ENCODE measurements around the gene ADARB2.

The ADARB2 gene

DNA sequence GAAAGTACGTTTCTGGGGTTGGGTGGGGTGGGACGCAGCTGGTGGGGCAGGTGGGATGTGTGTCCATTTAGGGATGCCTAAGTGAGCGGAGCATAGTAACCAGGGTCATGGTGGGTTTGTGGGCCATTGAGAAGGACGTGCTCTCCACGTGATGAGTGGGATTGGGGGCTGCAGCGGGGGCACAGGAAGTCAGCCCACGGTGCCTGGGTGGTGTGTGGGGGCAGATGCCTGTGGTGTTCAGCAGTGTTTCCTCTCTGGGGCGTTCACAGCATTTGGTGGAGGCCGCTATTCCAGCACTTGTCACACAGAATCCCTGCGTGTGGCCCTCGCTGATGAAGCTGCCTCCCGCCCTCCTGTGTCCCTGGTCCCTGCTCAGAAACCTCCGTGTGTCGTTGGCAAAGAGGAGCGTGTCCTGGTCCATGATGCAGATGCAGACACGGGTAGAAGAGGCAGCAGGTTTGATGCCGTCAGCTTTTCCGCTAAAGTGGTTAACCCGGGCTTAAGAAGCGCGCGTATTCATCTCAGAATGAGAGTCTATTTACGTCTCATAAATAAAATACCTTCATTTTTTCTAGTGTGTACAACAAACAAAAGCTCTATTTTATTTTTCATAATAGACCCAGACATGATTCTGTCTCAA lies 274.2 kb downstream of the ADARB2 start:
- Histone ChIP-seq H3K27ac (ENCODE audit: low read depth, low read length) (0 out of 2 replicates have a peak overlapping the region, but pooled peaks have one; percentile 20), H3K9me3 (ENCODE audit: control insufficient read depth, insufficient read depth, low read length) (no peaks in the 10 kb centered on the region), H3K27me3 (ENCODE audit: control insufficient read depth, low read length) (no peaks in the 10 kb centered on the region), H3K4me1 (ENCODE audit: control insufficient read depth, low read length) (peaks cover 55% of the 10 kb centered on the region), H3K9me2 (replicated peaks; ENCODE audit: control insufficient read depth, low read length) (no peaks in the 10 kb centered on the region), H4K20me1 (ENCODE audit: control insufficient read depth, insufficient read depth, low read depth, low read length) (no peaks in the 10 kb centered on the region), H3F3A (ENCODE audit: control insufficient read depth, insufficient read depth) (peaks cover 7% of the 10 kb centered on the region), H3K4me3 (ENCODE audit: low read length) (no peak overlapping the region), H3K79me2 (ENCODE audit: control insufficient read depth, low read length) (no peaks in the 10 kb centered on the region), H3K4me2 (ENCODE audit: low read length) (peak overlapping the region; percentile 65), H3K36me3 (ENCODE audit: control insufficient read depth, low read length) (no peaks in the 10 kb centered on the region)
- TF ChIP-seq EZH2phosphoT487 (IDR thresholded peaks at IDR 0.05; ENCODE audit: borderline replicate concordance, low read length), result no peak
- TF ChIP-seq, protein P1, sequence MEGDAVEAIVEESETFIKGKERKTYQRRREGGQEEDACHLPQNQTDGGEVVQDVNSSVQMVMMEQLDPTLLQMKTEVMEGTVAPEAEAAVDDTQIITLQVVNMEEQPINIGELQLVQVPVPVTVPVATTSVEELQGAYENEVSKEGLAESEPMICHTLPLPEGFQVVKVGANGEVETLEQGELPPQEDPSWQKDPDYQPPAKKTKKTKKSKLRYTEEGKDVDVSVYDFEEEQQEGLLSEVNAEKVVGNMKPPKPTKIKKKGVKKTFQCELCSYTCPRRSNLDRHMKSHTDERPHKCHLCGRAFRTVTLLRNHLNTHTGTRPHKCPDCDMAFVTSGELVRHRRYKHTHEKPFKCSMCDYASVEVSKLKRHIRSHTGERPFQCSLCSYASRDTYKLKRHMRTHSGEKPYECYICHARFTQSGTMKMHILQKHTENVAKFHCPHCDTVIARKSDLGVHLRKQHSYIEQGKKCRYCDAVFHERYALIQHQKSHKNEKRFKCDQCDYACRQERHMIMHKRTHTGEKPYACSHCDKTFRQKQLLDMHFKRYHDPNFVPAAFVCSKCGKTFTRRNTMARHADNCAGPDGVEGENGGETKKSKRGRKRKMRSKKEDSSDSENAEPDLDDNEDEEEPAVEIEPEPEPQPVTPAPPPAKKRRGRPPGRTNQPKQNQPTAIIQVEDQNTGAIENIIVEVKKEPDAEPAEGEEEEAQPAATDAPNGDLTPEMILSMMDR (IDR thresholded peaks at IDR 0.05; ENCODE audit: low read depth, low read length, poor library complexity, severe bottlenecking), result no peak

DNA sequence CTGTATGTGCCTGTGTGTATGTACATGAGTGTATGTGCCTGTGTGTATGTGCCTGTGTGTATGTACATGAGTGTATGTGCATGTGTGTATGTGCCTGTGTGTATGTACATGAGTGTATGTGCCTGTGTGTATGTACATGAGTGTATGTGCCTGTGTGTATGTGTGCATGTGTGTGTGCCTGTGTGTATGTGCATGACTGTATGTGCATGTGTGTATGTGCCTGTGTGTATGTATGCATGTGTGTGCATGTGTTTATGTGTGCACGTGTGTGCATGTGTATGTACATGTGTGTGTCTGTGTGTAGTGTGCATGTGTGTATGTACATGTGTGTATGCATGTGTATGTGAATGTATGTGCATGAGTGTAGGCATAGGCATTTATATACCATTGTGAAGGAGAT lies 274.8 kb downstream of the ADARB2 start:
- Histone ChIP-seq H4K20me1 (ENCODE audit: control insufficient read depth, insufficient read depth, low read depth, low read length) (no peaks in the 10 kb centered on the region), H3F3A (ENCODE audit: control insufficient read depth, insufficient read depth) (peaks cover 7% of the 10 kb centered on the region), H3K4me1 (ENCODE audit: control insufficient read depth, low read length) (peaks cover 61% of the 10 kb centered on the region), H3K79me2 (ENCODE audit: control insufficient read depth, low read length) (no peaks in the 10 kb centered on the region), H3K9me3 (ENCODE audit: control insufficient read depth, insufficient read depth, low read length) (no peaks in the 10 kb centered on the region), H3K27ac (ENCODE audit: low read depth, low read length) (peak overlapping the region; percentile 83), H3K4me3 (ENCODE audit: low read length) (peak overlapping the region; percentile 19; the same call in 1 of the 2 replicates), H3K36me3 (ENCODE audit: control insufficient read depth, low read length) (no peaks in the 10 kb centered on the region), H3K9me2 (replicated peaks; ENCODE audit: control insufficient read depth, low read length) (no peaks in the 10 kb centered on the region), H3K4me2 (ENCODE audit: low read length) (peak overlapping the region; percentile 65), H3K27me3 (ENCODE audit: control insufficient read depth, low read length) (no peaks in the 10 kb centered on the region)
- no peak for TF ChIP-seq EZH2phosphoT487 (IDR thresholded peaks at IDR 0.05; ENCODE audit: borderline replicate concordance, low read length)
- TF ChIP-seq, protein P1 (IDR thresholded peaks at IDR 0.05; ENCODE audit: low read depth, low read length, poor library complexity, severe bottlenecking), result no peak

- H3K9me2 ChIP-seq (replicated peaks; ENCODE audit: control insufficient read depth, low read length), result no peaks in the 10 kb centered on the region
- peak overlapping the region; percentile 65 for H3K4me2 ChIP-seq (ENCODE audit: low read length)
- TF ChIP-seq, protein P1 (IDR thresholded peaks at IDR 0.05; ENCODE audit: low read depth, low read length, poor library complexity, severe bottlenecking), result no peak
- TF ChIP-seq EZH2phosphoT487 (IDR thresholded peaks at IDR 0.05; ENCODE audit: borderline replicate concordance, low read length), result no peak
- H3K4me1 ChIP-seq (ENCODE audit: control insufficient read depth, low read length), result peaks cover 66% of the 10 kb centered on the region
- H3K79me2 ChIP-seq (ENCODE audit: control insufficient read depth, low read length), result no peaks in the 10 kb centered on the region
- no peaks in the 10 kb centered on the region for H3K36me3 ChIP-seq (ENCODE audit: control insufficient read depth, low read length)
- peaks cover 7% of the 10 kb centered on the region for H3F3A ChIP-seq (ENCODE audit: control insufficient read depth, insufficient read depth)
- peak overlapping the region; percentile 19; the same call in 1 of the 2 replicates for H3K4me3 ChIP-seq (ENCODE audit: low read length)
- H4K20me1 ChIP-seq (ENCODE audit: control insufficient read depth, insufficient read depth, low read depth, low read length), result no peaks in the 10 kb centered on the region
- H3K27ac ChIP-seq (ENCODE audit: low read depth, low read length), result peak overlapping the region; percentile 83
- H3K9me3 ChIP-seq (ENCODE audit: control insufficient read depth, insufficient read depth, low read length), result no peaks in the 10 kb centered on the region
- no peaks in the 10 kb centered on the region for H3K27me3 ChIP-seq (ENCODE audit: control insufficient read depth, low read length)
These were observed 275.3 kb downstream of the ADARB2 start for GRCh38 chr10:1462032-1462431.

All from DOHH2 (cell line).